ENCODE data around the gene CACNA1D. TPM values are rescaled to one million over a fixed set of nuclear protein-coding genes. Genes with fewer than 3 reads are reported as not detected.

CACNA1D gene
- total RNA-seq, 5 donors from 2014 or later (not counting 1 experiment from before 2014, with no cell fraction given), result 0.09 to 0.47 (median 0.34) TPM; not detected in 1

GRCh38 chr3:53680028-53680427, 185.6 kb downstream of the CACNA1D start:
- Mint-ChIP-seq H3K27ac (no peak overlapping the region), H3K36me3 (no peaks in the 10 kb centered on the region), H3K27me3 (peaks cover 41 to 45% of the 10 kb centered on the region in 2 donors), H3K4me3 (no peak overlapping the region), H3K9me3 (no peaks in the 10 kb centered on the region), H3K4me1 (no peaks in the 10 kb centered on the region)
- POLR2A ChIA-PET, result no interaction called here
- WGBS (ENCODE audit: insufficient coverage), result 72% methylated on average over 6 of the region's 6 CpGs
- H3K27me3 ChIP-seq (replicated peaks in 1 of 2; ENCODE audit: control insufficient read depth in 2 of 2, extremely low read depth in 1 of 2, insufficient read depth in 2 of 2, low read length in 1 of 2), result peaks cover 0 to 12% of the 10 kb centered on the region in 2 experiments
- ATAC-seq (replicated peaks in 1 of 4) (no peak), DNase-seq (no peak)
- CTCF ChIA-PET, result no interaction called here
- H3K9me3 ChIP-seq, result no peaks in the 10 kb centered on the region
- H3K36me3 ChIP-seq (ENCODE audit: control insufficient read depth in 2 of 2, extremely low read depth in 1 of 2, insufficient read depth in 1 of 2, low read length in 1 of 2), result no peaks in the 10 kb centered on the region
- H3K4me1 ChIP-seq (ENCODE audit: control insufficient read depth in 1 of 2, extremely low read depth in 1 of 2, insufficient read depth in 2 of 2, low read length in 2 of 2), result no peaks in the 10 kb centered on the region
- no peak overlapping the region for H3K27ac ChIP-seq (ENCODE audit: low read length)
- no peak overlapping the region for H3K4me3 ChIP-seq (ENCODE audit: control insufficient read depth in 1 of 2, extremely low read depth in 1 of 2, low read length in 1 of 2)

DNA sequence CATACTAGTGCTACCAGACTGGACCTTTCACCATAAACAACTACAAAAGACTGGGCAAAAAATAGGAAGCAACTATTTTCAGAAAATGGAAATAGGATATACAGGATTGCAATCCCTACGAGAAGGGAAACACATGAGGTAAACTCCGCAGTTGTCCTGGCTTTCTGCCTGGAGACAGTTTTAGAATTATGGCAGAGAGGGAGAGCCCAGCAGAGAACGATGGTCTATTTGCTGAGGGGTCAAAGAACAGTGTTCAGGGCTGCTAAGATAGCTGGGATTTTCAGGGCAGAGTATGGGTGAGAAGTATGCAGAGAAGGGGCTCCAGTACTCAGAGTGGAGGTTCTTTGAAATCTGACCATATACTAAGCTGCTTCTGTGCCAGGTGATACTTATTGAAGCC, 188.4 kb downstream of the CACNA1D start:
- Mint-ChIP-seq H3K9me3 (no peaks in the 10 kb centered on the region), H3K27me3 (peaks cover 34 to 38% of the 10 kb centered on the region in 2 donors), H3K36me3 (no peaks in the 10 kb centered on the region), H3K4me1 (no peaks in the 10 kb centered on the region), H3K4me3 (no peak overlapping the region), H3K27ac (no peak overlapping the region)
- CTCF ChIA-PET, result interaction anchor here (0.6 kb wide), 2 partner anchors 13 to 1152 kb away, joined by 3 to 4 read pairs; no protein-coding TSS in a partner anchor
- DNase-seq, result no peak
- Histone ChIP-seq H3K4me1 (ENCODE audit: control insufficient read depth in 1 of 2, extremely low read depth in 1 of 2, insufficient read depth in 2 of 2, low read length in 2 of 2) (no peaks in the 10 kb centered on the region), H3K9me3 (no peaks in the 10 kb centered on the region), H3K36me3 (ENCODE audit: control insufficient read depth in 2 of 2, extremely low read depth in 1 of 2, insufficient read depth in 1 of 2, low read length in 1 of 2) (no peaks in the 10 kb centered on the region), H3K4me3 (ENCODE audit: control insufficient read depth in 1 of 2, extremely low read depth in 1 of 2, low read length in 1 of 2) (no peak overlapping the region), H3K27me3 (replicated peaks in 1 of 2; ENCODE audit: control insufficient read depth in 2 of 2, extremely low read depth in 1 of 2, insufficient read depth in 2 of 2, low read length in 1 of 2) (peaks cover 0 to 6% of the 10 kb centered on the region in 2 experiments), H3K27ac (ENCODE audit: low read length) (no peak overlapping the region)
- WGBS (ENCODE audit: insufficient coverage), result 69% methylated on average over 2 of the region's 3 CpGs
- POLR2A ChIA-PET, result no interaction called here
- ATAC-seq (replicated peaks in 1 of 4), result no peak

- Mint-ChIP-seq H3K27me3 (peaks cover 8 to 10% of the 10 kb centered on the region in 2 donors), H3K4me3 (no peak overlapping the region), H3K27ac (no peak overlapping the region), H3K4me1 (no peaks in the 10 kb centered on the region), H3K9me3 (no peaks in the 10 kb centered on the region), H3K36me3 (no peaks in the 10 kb centered on the region)
- no peaks in the 10 kb centered on the region for H3K36me3 ChIP-seq (ENCODE audit: control insufficient read depth in 2 of 2, extremely low read depth in 1 of 2, insufficient read depth in 1 of 2, low read length in 1 of 2)
- CTCF ChIA-PET, result no interaction called here
- ATAC-seq (replicated peaks in 1 of 4) (no peak), DNase-seq (no peak)
- no peaks in the 10 kb centered on the region for H3K4me1 ChIP-seq (ENCODE audit: control insufficient read depth in 1 of 2, extremely low read depth in 1 of 2, insufficient read depth in 2 of 2, low read length in 2 of 2)
- no peak overlapping the region for H3K4me3 ChIP-seq (ENCODE audit: control insufficient read depth in 1 of 2, extremely low read depth in 1 of 2, low read length in 1 of 2)
- H3K27ac ChIP-seq (ENCODE audit: low read length), result no peak overlapping the region
- POLR2A ChIA-PET, result no interaction called here
- H3K27me3 ChIP-seq (replicated peaks in 1 of 2; ENCODE audit: control insufficient read depth in 2 of 2, extremely low read depth in 1 of 2, insufficient read depth in 2 of 2, low read length in 1 of 2), result peaks cover 0 to 8% of the 10 kb centered on the region in 2 experiments
- H3K9me3 ChIP-seq, result no peaks in the 10 kb centered on the region
- no CpG with 5 or more reads among the region's 6 CpGs for WGBS (ENCODE audit: insufficient coverage)
Observed at GRCh38 chr3:53688066-53688465, 193.7 kb downstream of the CACNA1D start.

GRCh38 chr3:53688989-53689388, 194.6 kb downstream of the CACNA1D start:
- Mint-ChIP-seq H3K4me3 (no peak overlapping the region), H3K27me3 (peaks cover 0 to 3% of the 10 kb centered on the region in 2 donors), H3K27ac (no peak overlapping the region), H3K36me3 (no peaks in the 10 kb centered on the region), H3K4me1 (peaks cover 0 to 5% (median 2%) of the 10 kb centered on the region in 3 donors), H3K9me3 (no peaks in the 10 kb centered on the region)
- no peaks in the 10 kb centered on the region for H3K9me3 ChIP-seq
- ATAC-seq (replicated peaks in 1 of 4), result no peak
- CTCF ChIA-PET, result no interaction called here
- WGBS (ENCODE audit: insufficient coverage), result 85% methylated on average over 4 of the region's 5 CpGs
- POLR2A ChIA-PET, result no interaction called here
- no peak overlapping the region for H3K4me3 ChIP-seq (ENCODE audit: control insufficient read depth in 1 of 2, extremely low read depth in 1 of 2, low read length in 1 of 2)
- no peak overlapping the region for H3K27ac ChIP-seq (ENCODE audit: low read length)
- H3K36me3 ChIP-seq (ENCODE audit: control insufficient read depth in 2 of 2, extremely low read depth in 1 of 2, insufficient read depth in 1 of 2, low read length in 1 of 2), result no peaks in the 10 kb centered on the region
- DNase-seq, result no peak
- H3K4me1 ChIP-seq (ENCODE audit: control insufficient read depth in 1 of 2, extremely low read depth in 1 of 2, insufficient read depth in 2 of 2, low read length in 2 of 2), result no peaks in the 10 kb centered on the region
- peaks cover 0 to 8% of the 10 kb centered on the region in 2 experiments for H3K27me3 ChIP-seq (replicated peaks in 1 of 2; ENCODE audit: control insufficient read depth in 2 of 2, extremely low read depth in 1 of 2, insufficient read depth in 2 of 2, low read length in 1 of 2)

GRCh38 chr3:53689681-53690080, 195.3 kb downstream of the CACNA1D start:
- H3K36me3 Mint-ChIP-seq, result no peaks in the 10 kb centered on the region
- H3K9me3 Mint-ChIP-seq, result no peaks in the 10 kb centered on the region
- Histone ChIP-seq H3K4me1 (ENCODE audit: control insufficient read depth in 1 of 2, extremely low read depth in 1 of 2, insufficient read depth in 2 of 2, low read length in 2 of 2) (no peaks in the 10 kb centered on the region), H3K9me3 (no peaks in the 10 kb centered on the region), H3K4me3 (ENCODE audit: control insufficient read depth in 1 of 2, extremely low read depth in 1 of 2, low read length in 1 of 2) (no peak overlapping the region), H3K27ac (ENCODE audit: low read length) (no peak overlapping the region), H3K36me3 (ENCODE audit: control insufficient read depth in 2 of 2, extremely low read depth in 1 of 2, insufficient read depth in 1 of 2, low read length in 1 of 2) (no peaks in the 10 kb centered on the region), H3K27me3 (replicated peaks in 1 of 2; ENCODE audit: control insufficient read depth in 2 of 2, extremely low read depth in 1 of 2, insufficient read depth in 2 of 2, low read length in 1 of 2) (peaks cover 0 to 10% of the 10 kb centered on the region in 2 experiments)
- H3K27me3 Mint-ChIP-seq, result peaks cover 1 to 3% of the 10 kb centered on the region in 2 donors
- CTCF ChIA-PET, result no interaction called here
- peaks cover 0 to 5% (median 2%) of the 10 kb centered on the region in 3 donors for H3K4me1 Mint-ChIP-seq
- no peak overlapping the region for H3K27ac Mint-ChIP-seq
- 83% methylated on average over 1 of the region's 2 CpGs for WGBS (ENCODE audit: insufficient coverage)
- no peak overlapping the region for H3K4me3 Mint-ChIP-seq
- DNase-seq (no peak), ATAC-seq (replicated peaks in 1 of 4) (no peak)
- POLR2A ChIA-PET, result no interaction called here

DNA sequence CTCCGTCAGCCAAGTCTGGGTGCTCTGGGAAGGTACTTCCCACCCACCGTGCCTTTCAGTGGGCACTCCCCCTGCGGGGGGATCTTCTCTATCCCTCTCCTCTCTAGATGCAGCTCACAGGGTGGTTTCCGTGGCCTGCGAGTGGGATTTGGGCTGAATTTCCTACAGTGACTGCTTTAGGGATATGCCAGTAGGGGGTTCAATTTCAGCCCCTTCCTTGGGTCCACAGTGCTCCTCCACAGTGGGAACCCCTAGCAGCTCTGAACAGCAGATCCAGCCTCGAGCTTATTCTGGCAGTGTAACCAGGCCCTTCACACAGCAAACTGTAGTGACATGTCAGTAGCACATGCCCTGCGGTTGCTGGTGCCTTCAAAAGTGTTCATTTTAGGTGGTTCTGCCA, 196.1 kb downstream of the CACNA1D start:
- H3K4me3 Mint-ChIP-seq, result no peak overlapping the region
- no peaks in the 10 kb centered on the region for H3K36me3 Mint-ChIP-seq
- no peak for ATAC-seq (replicated peaks in 1 of 4)
- Histone ChIP-seq H3K4me1 (ENCODE audit: control insufficient read depth in 1 of 2, extremely low read depth in 1 of 2, insufficient read depth in 2 of 2, low read length in 2 of 2) (no peaks in the 10 kb centered on the region), H3K27me3 (replicated peaks in 1 of 2; ENCODE audit: control insufficient read depth in 2 of 2, extremely low read depth in 1 of 2, insufficient read depth in 2 of 2, low read length in 1 of 2) (peaks cover 0 to 17% of the 10 kb centered on the region in 2 experiments), H3K36me3 (ENCODE audit: control insufficient read depth in 2 of 2, extremely low read depth in 1 of 2, insufficient read depth in 1 of 2, low read length in 1 of 2) (no peaks in the 10 kb centered on the region), H3K4me3 (ENCODE audit: control insufficient read depth in 1 of 2, extremely low read depth in 1 of 2, low read length in 1 of 2) (no peak overlapping the region), H3K27ac (ENCODE audit: low read length) (no peak overlapping the region), H3K9me3 (no peaks in the 10 kb centered on the region)
- no peak overlapping the region for H3K27ac Mint-ChIP-seq
- CTCF ChIA-PET, result no interaction called here
- peaks cover 0 to 3% of the 10 kb centered on the region in 2 donors for H3K27me3 Mint-ChIP-seq
- POLR2A ChIA-PET, result no interaction called here
- peaks cover 0 to 5% (median 2%) of the 10 kb centered on the region in 3 donors for H3K4me1 Mint-ChIP-seq
- WGBS (ENCODE audit: insufficient coverage), result 78% methylated on average over 3 of the region's 7 CpGs
- no peaks in the 10 kb centered on the region for H3K9me3 Mint-ChIP-seq
- DNase-seq, result no peak

- ChIA-PET POLR2A (no interaction called here), CTCF (no interaction called here)
- Mint-ChIP-seq H3K4me1 (peaks cover 0 to 5% (median 2%) of the 10 kb centered on the region in 3 donors), H3K27ac (no peak overlapping the region), H3K9me3 (no peaks in the 10 kb centered on the region), H3K36me3 (no peaks in the 10 kb centered on the region), H3K27me3 (peaks cover 3 to 4% of the 10 kb centered on the region in 2 donors), H3K4me3 (no peak overlapping the region)
- no peak overlapping the region for H3K4me3 ChIP-seq (ENCODE audit: control insufficient read depth in 1 of 2, extremely low read depth in 1 of 2, low read length in 1 of 2)
- DNase-seq (no peak), ATAC-seq (replicated peaks in 1 of 4) (no peak)
- H3K4me1 ChIP-seq (ENCODE audit: control insufficient read depth in 1 of 2, extremely low read depth in 1 of 2, insufficient read depth in 2 of 2, low read length in 2 of 2), result no peaks in the 10 kb centered on the region
- H3K27ac ChIP-seq (ENCODE audit: low read length), result no peak overlapping the region
- H3K27me3 ChIP-seq (replicated peaks in 1 of 2; ENCODE audit: control insufficient read depth in 2 of 2, extremely low read depth in 1 of 2, insufficient read depth in 2 of 2, low read length in 1 of 2), result peaks cover 0 to 21% of the 10 kb centered on the region in 2 experiments
- no CpG with 5 or more reads among the region's 2 CpGs for WGBS (ENCODE audit: insufficient coverage)
- H3K36me3 ChIP-seq (ENCODE audit: control insufficient read depth in 2 of 2, extremely low read depth in 1 of 2, insufficient read depth in 1 of 2, low read length in 1 of 2), result no peaks in the 10 kb centered on the region
- no peaks in the 10 kb centered on the region for H3K9me3 ChIP-seq
Observed at GRCh38 chr3:53691349-53691748, 196.9 kb downstream of the CACNA1D start.

Measured in T-cell (primary cell).